ENCODE data around the gene TMEM201. TPM values are rescaled to one million over a fixed set of nuclear protein-coding genes. Genes with fewer than 3 reads are reported as not detected.

TMEM201 gene
- total RNA-seq, 1 donor from 2014 or later: 4.7 TPM

GRCh38 chr1:9600861-9601834 is 12.4 kb downstream of the TMEM201 start:
- DNase-seq: no peak

GRCh38 chr1:9601942-9602793 is 13.5 kb downstream of the TMEM201 start:
- no peak for DNase-seq

- DNase-seq: no peak
Observed at GRCh38 chr1:9602794-9603167, 14.1 kb downstream of the TMEM201 start.

GRCh38 chr1:9603307-9603706 is 14.6 kb downstream of the TMEM201 start:
- no peak for DNase-seq

- no peak for DNase-seq
Observed at GRCh38 chr1:9603766-9604753, 15.3 kb downstream of the TMEM201 start.

GRCh38 chr1:9604836-9605235 is 16.1 kb downstream of the TMEM201 start:
- DNase-seq: no peak

GRCh38 chr1:9605946-9606455 is 17.3 kb downstream of the TMEM201 start:
- DNase-seq: no peak

- DNase-seq: no peak
Observed at GRCh38 chr1:9606458-9606857, 17.7 kb downstream of the TMEM201 start.

- no peak for DNase-seq
Observed at GRCh38 chr1:9606948-9607347, 18.2 kb downstream of the TMEM201 start.

- no peak for DNase-seq
Observed at GRCh38 chr1:9607352-9607751, 18.6 kb downstream of the TMEM201 start.

- no peak for DNase-seq
Observed at GRCh38 chr1:9609998-9610397, 21.3 kb downstream of the TMEM201 start.

GRCh38 chr1:9610548-9610947 is 21.8 kb downstream of the TMEM201 start:
- DNase-seq: no peak

- no peak for DNase-seq
Observed at GRCh38 chr1:9611716-9612115, 23.0 kb downstream of the TMEM201 start.

GRCh38 chr1:9612162-9612845 is 23.6 kb downstream of the TMEM201 start:
- no peak for DNase-seq

- DNase-seq: no peak
Observed at GRCh38 chr1:9612871-9613624, 24.3 kb downstream of the TMEM201 start.

- no peak for DNase-seq
Observed at GRCh38 chr1:9613625-9614299, 25.1 kb downstream of the TMEM201 start.

GRCh38 chr1:9615316-9616063 is 26.8 kb downstream of the TMEM201 start:
- no peak for DNase-seq

GRCh38 chr1:9618909-9619679 is 30.4 kb downstream of the TMEM201 start:
- no peak for DNase-seq
